Liver (tissue), 3 donors: ENCODE data around the gene IL9.

ENCODE experiments used
- GABPA ChIP-seq, 2 donors: IDR thresholded peaks in 1 of 2; conservative IDR thresholded peaks in 1 of 2; 2 replicates each; pipeline ENCODE4 v1.6.1; 2016; ENCODE audit warnings: antibody characterized with exemption in 2 of 2, mild to moderate bottlenecking in 1 of 2, moderate library complexity in 1 of 2
- REST ChIP-seq: IDR thresholded peaks from 2 replicates; pipeline ENCODE4 v1.6.1; 2016; ENCODE audit warnings: antibody characterized with exemption, mild to moderate bottlenecking
- TF ChIP-seq, protein P1 (sequence below): fragments of 150-350 bp; IDR thresholded peaks from 2 replicates; pipeline ENCODE4 v1.5.1; 2017; ENCODE audit warnings: improper control_type of control experiment, low read depth, low read length; ENCODE audit not compliant: missing input control
- donor health status: healthy.
- donor health status: healthy.

GRCh38 chr5:135851915-135852845, 43.5 kb downstream of the IL9 start:
- TF ChIP-seq, protein P1, sequence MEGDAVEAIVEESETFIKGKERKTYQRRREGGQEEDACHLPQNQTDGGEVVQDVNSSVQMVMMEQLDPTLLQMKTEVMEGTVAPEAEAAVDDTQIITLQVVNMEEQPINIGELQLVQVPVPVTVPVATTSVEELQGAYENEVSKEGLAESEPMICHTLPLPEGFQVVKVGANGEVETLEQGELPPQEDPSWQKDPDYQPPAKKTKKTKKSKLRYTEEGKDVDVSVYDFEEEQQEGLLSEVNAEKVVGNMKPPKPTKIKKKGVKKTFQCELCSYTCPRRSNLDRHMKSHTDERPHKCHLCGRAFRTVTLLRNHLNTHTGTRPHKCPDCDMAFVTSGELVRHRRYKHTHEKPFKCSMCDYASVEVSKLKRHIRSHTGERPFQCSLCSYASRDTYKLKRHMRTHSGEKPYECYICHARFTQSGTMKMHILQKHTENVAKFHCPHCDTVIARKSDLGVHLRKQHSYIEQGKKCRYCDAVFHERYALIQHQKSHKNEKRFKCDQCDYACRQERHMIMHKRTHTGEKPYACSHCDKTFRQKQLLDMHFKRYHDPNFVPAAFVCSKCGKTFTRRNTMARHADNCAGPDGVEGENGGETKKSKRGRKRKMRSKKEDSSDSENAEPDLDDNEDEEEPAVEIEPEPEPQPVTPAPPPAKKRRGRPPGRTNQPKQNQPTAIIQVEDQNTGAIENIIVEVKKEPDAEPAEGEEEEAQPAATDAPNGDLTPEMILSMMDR: no peak
- TF ChIP-seq GABPA (IDR thresholded peaks at IDR 0.05 in 1 of 2, conservative IDR thresholded peaks at IDR 0.05 in 1 of 2): no peak
- no peak for TF ChIP-seq REST
